Pancreas (tissue), 10 donors: ENCODE results near the gene COMMD1. TPM values are rescaled to one million over a fixed set of nuclear protein-coding genes. Genes with fewer than 3 reads are reported as not detected.
A peak's percentile ranks its signal among the peaks of the same experiment; 100 is the strongest.
"Not testable (repeated sequence)": the region's sequence is repeated elsewhere in the genome, so short reads cannot be mapped to it uniquely, and the experiment has no call there.

ENCODE experiments used
- ATAC-seq, 4 donors: fragments of 200-7000 bp; cut with Tn5 transposase; one replicate each; pipeline versions ENCODE4 v1.8.0 to v1.9.1; 2020; ENCODE audit warnings: mild to moderate bottlenecking in 4 of 4, moderate library complexity in 4 of 4
- DNase-seq, 6 donors: peaks; one replicate each; pipeline ENCODE4 v3.0.0-alpha.2; 2020
- FAIRE-seq: peaks from 2 replicates; lab custom pipeline; 2012; peaks lifted over from hg19 to GRCh38; lab: Jason Lieb, UNC
- H3K27ac ChIP-seq, 4 donors: fragments of 200-600 bp; sonication (generic); 1 replicate in 3 of 4; 2 replicates in 1 of 4; pipeline versions ENCODE4 v1.5.0 to v1.8.0; 2020
- H3K27me3 ChIP-seq, 4 donors: fragments of 200-600 bp; one replicate each; pipeline ENCODE4 v1.8.0; 2021
- H3K36me3 ChIP-seq, 3 donors: fragments of 200-600 bp; sonication (generic) in 1 of 3; one replicate each; pipeline versions ENCODE4 v1.5.0 to v1.8.0; 2020 to 2021
- H3K4me1 ChIP-seq, 3 donors: fragments of 200-600 bp; one replicate each; pipeline ENCODE4 v1.8.0; 2021
- H3K4me3 ChIP-seq, 4 donors: fragments of 200-600 bp; sonication (generic) in 2 of 4; one replicate each; pipeline versions ENCODE4 v1.5.0 to v1.8.0; 2020 to 2021
- H3K9me3 ChIP-seq, 4 donors: fragments of 200-600 bp; one replicate each; pipeline ENCODE4 v1.8.0; 2021
- WGBS, 2 donors: extraction: QIAGEN DNeasy Blood & Tissue Kit; methylation state at CpG; one replicate each; pipeline ENCODE4 v1.1.7; 2013; 5-methylcytosine and 5-hydroxymethylcytosine counted together
- intact Hi-C, 3 donors: fragments of 100-400 bp; cut with DNase I; formaldehyde crosslinking; loops; one replicate each; pipeline versions ENCODE4 v1.11.1 to v1.14.2; 2022
- polyA plus RNA-seq, 2 donors: library from polyadenylated mRNA; stranded (reverse); fragments of 200-250 nt; gene quantifications; one replicate each; pipeline ENCODE4 v1.2.3, GENCODE V29; 2013
- total RNA-seq, 6 donors: library from RNA; stranded (reverse); fragmentation: NEBNext Ultra II Directional in 4 of 6; extraction: Animal tissue kit (Norgen Biotek cat#: 25700) in 4 of 6; gene quantifications; one replicate each; pipeline versions ENCODE4 v1.2.1 to v1.2.4, GENCODE V29; 2021 to 2023
- TF ChIP-seq, protein P1 (sequence below), 4 donors: fragments of 200-600 bp; sonication (generic) in 3 of 4; IDR thresholded peaks; one replicate each; pipeline versions ENCODE4 v1.5.0 to v1.8.0; 2021; ENCODE audit warnings: antibody characterized with exemption in 4 of 4
- donor health status: healthy with polysubstance abuse.
- donor health status: DM: no; HTN: no; CAD: no; lungs with moderate emphysema.
- donor health status: DM: no; HTN: no; CAD: no.
- donor health status: control.
- donor health status: control.
- donor health status: Bipolar disorder and iron deficiency.
- donor health status: DM: yes; HTN: yes; CAD: no.
- donor health status: DM: no; HTN: no; CAD: no.
- donor health status: DM: no; HTN: no; CAD: no.
- donor health status: DM: yes; HTN: yes; CAD: no.

Gene COMMD1
- total and polyA plus RNA-seq, 8 donors: 9.3 to 27.0 (median 15.8) TPM

DNA sequence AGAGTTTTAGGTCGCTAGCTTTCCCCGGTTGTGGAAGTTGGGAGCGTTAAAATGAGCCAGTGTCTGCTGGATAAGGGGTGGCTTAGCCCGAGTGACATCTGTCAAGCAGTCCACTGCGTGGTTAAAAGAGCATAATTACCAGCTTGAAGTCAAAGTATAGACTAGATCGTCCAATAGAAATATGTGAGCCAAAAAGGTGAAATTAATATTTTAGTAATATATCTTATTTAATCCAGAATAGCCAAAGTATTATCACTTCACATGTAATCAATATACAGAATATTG is 654 bp downstream of the COMMD1 start:
- ATAC-seq (peak in 3 of 4 donors; percentile 18 to 29 (median 24)), DNase-seq (no peak), FAIRE-seq (no peak)
- Histone ChIP-seq H3K27ac (no peak overlapping the region), H3K36me3 (no peaks in the 10 kb centered on the region), H3K4me1 (peaks cover 0 to 18% (median 7%) of the 10 kb centered on the region in 3 donors), H3K9me3 (no peaks in the 10 kb centered on the region), H3K4me3 (peak overlapping the region; percentile 68 to 77 (median 73)), H3K27me3 (no peaks in the 10 kb centered on the region)
- intact Hi-C loops: no loop called here
- TF ChIP-seq, protein P1, sequence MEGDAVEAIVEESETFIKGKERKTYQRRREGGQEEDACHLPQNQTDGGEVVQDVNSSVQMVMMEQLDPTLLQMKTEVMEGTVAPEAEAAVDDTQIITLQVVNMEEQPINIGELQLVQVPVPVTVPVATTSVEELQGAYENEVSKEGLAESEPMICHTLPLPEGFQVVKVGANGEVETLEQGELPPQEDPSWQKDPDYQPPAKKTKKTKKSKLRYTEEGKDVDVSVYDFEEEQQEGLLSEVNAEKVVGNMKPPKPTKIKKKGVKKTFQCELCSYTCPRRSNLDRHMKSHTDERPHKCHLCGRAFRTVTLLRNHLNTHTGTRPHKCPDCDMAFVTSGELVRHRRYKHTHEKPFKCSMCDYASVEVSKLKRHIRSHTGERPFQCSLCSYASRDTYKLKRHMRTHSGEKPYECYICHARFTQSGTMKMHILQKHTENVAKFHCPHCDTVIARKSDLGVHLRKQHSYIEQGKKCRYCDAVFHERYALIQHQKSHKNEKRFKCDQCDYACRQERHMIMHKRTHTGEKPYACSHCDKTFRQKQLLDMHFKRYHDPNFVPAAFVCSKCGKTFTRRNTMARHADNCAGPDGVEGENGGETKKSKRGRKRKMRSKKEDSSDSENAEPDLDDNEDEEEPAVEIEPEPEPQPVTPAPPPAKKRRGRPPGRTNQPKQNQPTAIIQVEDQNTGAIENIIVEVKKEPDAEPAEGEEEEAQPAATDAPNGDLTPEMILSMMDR (IDR thresholded peaks at IDR 0.05): no peak
- 0% methylated on average over 6 of the region's 6 CpGs for WGBS, 2 donors

DNA sequence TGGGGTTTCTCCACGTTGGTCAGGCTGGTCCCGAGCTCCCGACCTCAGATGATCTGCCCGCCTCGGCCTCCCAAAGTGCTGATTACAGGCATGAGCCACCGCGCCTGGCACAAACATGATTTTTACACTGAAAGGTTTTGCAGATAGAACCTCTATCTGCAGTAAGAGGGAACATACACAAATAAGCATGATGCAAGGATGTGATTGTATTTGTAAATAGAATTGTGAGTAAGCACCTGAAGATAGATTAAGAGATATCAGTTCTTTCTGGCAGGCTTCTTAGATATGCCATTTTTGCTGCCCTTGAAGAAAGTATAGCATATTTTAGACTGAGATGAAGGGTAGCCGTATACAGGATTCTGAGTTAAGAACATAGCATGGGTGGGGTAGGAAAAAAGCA is 3.6 kb downstream of the COMMD1 start:
- intact Hi-C loops: no loop called here
- peaks cover 0 to 18% (median 7%) of the 10 kb centered on the region in 3 donors for H3K4me1 ChIP-seq
- H3K4me3 ChIP-seq: no peak overlapping the region
- ATAC-seq (no peak), FAIRE-seq (no peak), DNase-seq (no peak)
- H3K9me3 ChIP-seq: no peaks in the 10 kb centered on the region
- WGBS, 2 donors: 83 to 84% methylated on average over 8 of the region's 8 CpGs
- no peaks in the 10 kb centered on the region for H3K36me3 ChIP-seq
- no peaks in the 10 kb centered on the region for H3K27me3 ChIP-seq
- TF ChIP-seq, protein P1 (IDR thresholded peaks at IDR 0.05): no peak
- no peak overlapping the region for H3K27ac ChIP-seq

DNA sequence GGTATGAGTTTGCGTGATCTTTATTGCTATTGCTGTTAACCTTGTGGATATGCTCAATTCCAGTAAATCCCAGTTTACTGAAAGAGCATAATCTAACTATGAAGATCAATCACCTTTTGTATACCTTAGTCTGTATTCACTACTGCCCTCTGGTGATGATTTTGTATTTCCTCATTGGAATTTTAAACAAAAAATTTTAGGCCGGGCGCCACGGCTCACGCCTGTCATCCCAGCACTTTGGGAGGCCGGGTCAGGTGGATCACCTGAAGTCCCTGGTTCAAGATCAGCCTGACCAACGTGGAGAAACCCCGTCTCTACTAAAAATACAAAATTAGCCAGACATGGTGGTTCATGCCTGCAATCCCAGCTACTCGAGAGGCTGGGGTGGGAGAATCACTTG is 5.1 kb downstream of the COMMD1 start:
- peaks cover 0 to 13% (median 7%) of the 10 kb centered on the region in 3 donors for H3K4me1 ChIP-seq
- no peak overlapping the region for H3K4me3 ChIP-seq
- WGBS, 2 donors: 41 to 54% methylated on average over 9 of the region's 9 CpGs
- H3K27ac ChIP-seq: no peak overlapping the region
- H3K27me3 ChIP-seq: no peaks in the 10 kb centered on the region
- TF ChIP-seq, protein P1 (IDR thresholded peaks at IDR 0.05): peak in 1 of 4 donors; percentile 12
- peak in 3 of 4 donors; percentile 26 to 45 (median 36) for ATAC-seq
- no peak for DNase-seq
- no peaks in the 10 kb centered on the region for H3K9me3 ChIP-seq
- FAIRE-seq: no peak
- intact Hi-C loops: no loop called here
- no peaks in the 10 kb centered on the region for H3K36me3 ChIP-seq

DNA sequence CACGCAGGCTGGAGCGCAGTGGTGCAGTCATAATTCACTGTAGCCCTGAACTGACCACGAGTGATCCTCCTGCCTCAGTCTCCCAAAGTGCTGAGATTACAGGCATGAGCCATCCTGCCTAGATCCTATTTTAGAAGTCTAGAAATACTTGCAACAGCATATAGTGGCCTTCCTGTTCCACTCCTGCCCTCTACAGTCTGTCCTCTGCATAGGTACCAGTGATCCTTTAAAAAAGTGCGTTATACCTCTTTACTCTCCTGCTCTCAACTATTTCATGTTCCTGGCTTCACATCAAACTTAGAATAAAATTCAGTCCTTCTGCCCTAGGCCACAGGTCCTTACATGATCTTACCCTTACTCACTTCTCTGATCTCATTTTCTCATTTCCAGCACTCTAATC is 6.0 kb downstream of the COMMD1 start:
- H3K27me3 ChIP-seq: no peaks in the 10 kb centered on the region
- no peak for DNase-seq
- H3K36me3 ChIP-seq: no peaks in the 10 kb centered on the region
- no peak for FAIRE-seq
- peaks cover 0 to 11% (median 4%) of the 10 kb centered on the region in 3 donors for H3K4me1 ChIP-seq
- peak in 1 of 4 donors; percentile 17 for ATAC-seq
- intact Hi-C loops: no loop called here
- WGBS, 2 donors: 83 to 95% methylated on average over 4 of the region's 4 CpGs
- no peaks in the 10 kb centered on the region for H3K9me3 ChIP-seq
- TF ChIP-seq, protein P1 (IDR thresholded peaks at IDR 0.05): no peak
- H3K4me3 ChIP-seq: no peak overlapping the region
- no peak overlapping the region for H3K27ac ChIP-seq

DNA sequence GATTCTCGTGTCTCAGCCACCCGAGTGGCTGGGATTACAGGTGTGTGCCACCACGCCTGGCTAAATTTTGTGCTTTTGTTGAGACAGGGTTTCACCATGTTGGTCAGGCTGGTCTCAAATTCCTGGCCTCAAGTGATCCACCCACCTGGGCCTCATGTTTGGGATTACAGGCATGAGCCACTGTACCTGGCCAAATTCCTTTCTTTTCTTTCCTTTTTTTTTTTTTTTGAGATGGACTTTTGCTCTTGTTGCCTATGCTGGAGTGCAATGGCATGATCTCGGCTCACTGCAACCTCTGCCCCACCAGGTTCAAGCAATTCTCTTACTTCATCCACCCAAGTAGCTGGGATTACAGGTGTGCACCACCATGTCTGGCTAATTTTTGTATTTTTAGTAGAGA is 9.3 kb downstream of the COMMD1 start:
- not testable (repeated sequence) for H3K4me1 ChIP-seq, DNase-seq, H3K27ac ChIP-seq, H3K9me3 ChIP-seq, ATAC-seq, H3K36me3 ChIP-seq, H3K4me3 ChIP-seq, H3K27me3 ChIP-seq, FAIRE-seq
- intact Hi-C loops: loop anchor here in 1 of 3 donors (5.0 kb wide), 1 partner anchor 498 kb away; no protein-coding TSS in a partner anchor
- 94 to 97% methylated on average over 4 of the region's 4 CpGs for WGBS, 2 donors
